ENCODE results near the gene KDM3A. TPM values are rescaled to one million over a fixed set of nuclear protein-coding genes. Genes with fewer than 3 reads are reported as not detected.

The KDM3A gene
- total and polyA plus RNA-seq, 5 donors, result 21.0 to 54.3 (median 42.3) TPM

DNA sequence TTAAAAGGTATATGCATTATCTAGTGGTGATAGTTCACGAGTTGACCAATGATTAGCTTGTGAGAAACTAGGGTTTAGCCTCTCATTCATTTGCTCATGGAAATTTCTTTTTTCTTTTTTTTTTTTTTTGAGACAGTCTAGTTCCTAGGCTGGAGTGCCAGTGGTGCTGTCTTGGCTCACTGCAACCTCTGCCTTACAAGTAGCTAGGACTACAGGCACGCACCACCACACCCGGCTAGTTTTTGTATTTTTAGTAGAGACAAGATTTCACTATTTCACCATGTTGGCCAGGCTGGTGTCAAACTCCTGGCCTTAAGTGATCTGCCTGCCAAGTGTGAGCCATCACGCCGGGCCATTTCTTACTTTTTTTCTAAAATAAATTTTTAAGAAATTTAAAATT lies 14.0 kb downstream of the KDM3A start:
- H3K4me1 ChIP-seq (ENCODE audit: control insufficient read depth, insufficient read depth, low read length), result no peaks in the 10 kb centered on the region
- no peaks in the 10 kb centered on the region for H3K9me3 ChIP-seq (ENCODE audit: control insufficient read depth, low read length)
- H3K27ac ChIP-seq (ENCODE audit: low read length), result no peak overlapping the region
- H3K4me3 ChIP-seq (ENCODE audit: low read length), result no peak overlapping the region
- H3K27me3 ChIP-seq (ENCODE audit: control insufficient read depth, insufficient read depth), result no peaks in the 10 kb centered on the region
- 82% methylated on average over 5 of the region's 5 CpGs for WGBS
- intact Hi-C loops (cut with DNase I), result no loop called here
- peak in 1 of 3 donors; percentile 47 for DNase-seq
- ATAC-seq, result no peak

DNA sequence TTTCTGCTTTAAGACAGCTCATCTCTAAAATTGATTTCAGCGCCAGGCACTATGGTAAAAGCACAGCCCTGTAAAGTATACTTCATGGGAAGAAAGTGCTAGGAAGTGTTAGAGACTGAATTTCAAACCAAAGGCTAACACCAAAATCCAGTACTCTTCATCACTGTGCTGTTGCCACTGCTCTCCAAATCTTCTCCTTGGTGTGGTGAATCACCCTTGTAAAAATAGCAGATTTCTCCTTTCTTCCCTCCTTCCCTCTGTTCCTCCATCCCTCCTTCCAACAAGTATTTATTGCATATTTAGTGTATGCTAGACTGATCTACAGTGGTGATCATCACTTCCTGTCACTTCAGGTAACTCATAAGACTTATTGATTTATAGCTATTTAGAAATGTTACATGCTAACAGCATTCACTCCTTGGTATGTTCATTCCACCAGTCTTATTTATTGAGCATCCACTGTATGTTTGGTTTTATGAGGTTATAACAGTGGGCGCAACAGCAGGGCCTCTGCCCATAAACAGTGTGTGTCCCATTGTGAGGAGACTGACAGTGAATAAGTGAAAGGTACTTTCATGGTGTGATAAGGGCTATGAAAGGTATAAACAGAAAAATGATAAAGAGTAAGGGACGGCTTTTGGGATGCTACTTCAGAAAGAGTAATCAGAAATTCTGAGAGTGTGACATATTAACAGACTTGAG lies 20.0 kb downstream of the KDM3A start:
- Histone ChIP-seq H3K4me1 (ENCODE audit: control insufficient read depth, insufficient read depth, low read length) (peaks cover 3% of the 10 kb centered on the region), H3K4me3 (ENCODE audit: low read length) (no peak overlapping the region), H3K9me3 (ENCODE audit: control insufficient read depth, low read length) (no peaks in the 10 kb centered on the region), H3K27me3 (ENCODE audit: control insufficient read depth, insufficient read depth) (no peaks in the 10 kb centered on the region), H3K27ac (ENCODE audit: low read length) (no peak overlapping the region)
- no peak for DNase-seq
- no peak for ATAC-seq
- intact Hi-C loops (cut with DNase I), result loop anchor here in 1 of 4 donors (2.0 kb wide), 1 partner anchor 14 kb away; no protein-coding TSS in a partner anchor
- WGBS, result 97% methylated on average over 3 of the region's 3 CpGs

DNA sequence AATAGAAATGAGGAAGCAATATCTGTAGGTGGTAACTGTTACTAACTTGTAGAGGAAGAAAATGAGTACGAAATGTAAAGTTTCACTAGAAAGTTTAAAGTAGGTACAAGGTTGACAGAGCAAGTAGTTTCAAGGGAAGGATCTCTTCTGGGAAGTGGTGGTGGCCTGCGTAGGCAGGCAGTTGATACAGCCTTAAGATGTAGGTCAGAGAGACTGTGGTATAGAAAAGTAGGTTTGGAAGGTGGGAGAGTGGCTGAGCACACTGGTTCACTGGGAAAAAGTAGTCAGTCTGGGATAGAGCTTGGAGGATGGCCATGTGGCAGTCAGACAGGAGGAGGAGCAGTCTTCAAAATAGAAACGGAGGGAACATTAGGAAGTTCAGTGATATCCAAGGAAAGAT lies 23.5 kb downstream of the KDM3A start:
- 65% methylated on average over 3 of the region's 3 CpGs for WGBS
- Histone ChIP-seq H3K9me3 (ENCODE audit: control insufficient read depth, low read length) (no peaks in the 10 kb centered on the region), H3K4me1 (ENCODE audit: control insufficient read depth, insufficient read depth, low read length) (peaks cover 3% of the 10 kb centered on the region), H3K27me3 (ENCODE audit: control insufficient read depth, insufficient read depth) (no peaks in the 10 kb centered on the region), H3K27ac (ENCODE audit: low read length) (no peak overlapping the region), H3K4me3 (ENCODE audit: low read length) (no peak overlapping the region)
- ATAC-seq (peak; percentile 69 to 77), DNase-seq (peak; percentile 20 to 79 (median 60))
- intact Hi-C loops (cut with DNase I), result no loop called here

DNA sequence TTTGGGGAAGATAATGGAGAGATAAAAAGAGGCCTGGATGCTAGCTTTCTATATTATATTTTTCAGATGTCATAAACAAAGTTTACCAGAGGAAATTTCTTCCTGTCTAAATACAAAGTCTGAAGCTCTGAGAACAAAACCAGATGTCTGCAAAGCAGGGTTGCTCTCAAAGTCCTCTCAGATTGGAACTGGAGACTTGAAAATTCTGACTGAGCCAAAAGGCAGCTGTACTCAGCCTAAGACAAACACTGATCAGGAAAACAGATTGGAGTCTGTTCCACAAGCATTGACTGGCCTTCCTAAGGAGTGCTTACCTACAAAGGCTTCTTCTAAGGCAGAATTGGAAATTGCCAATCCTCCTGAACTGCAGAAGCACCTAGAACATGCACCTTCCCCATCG lies 25.1 kb downstream of the KDM3A start:
- DNase-seq, result no peak
- Histone ChIP-seq H3K4me3 (ENCODE audit: low read length) (no peak overlapping the region), H3K27me3 (ENCODE audit: control insufficient read depth, insufficient read depth) (no peaks in the 10 kb centered on the region), H3K27ac (ENCODE audit: low read length) (no peak overlapping the region), H3K4me1 (ENCODE audit: control insufficient read depth, insufficient read depth, low read length) (no peaks in the 10 kb centered on the region), H3K9me3 (ENCODE audit: control insufficient read depth, low read length) (no peaks in the 10 kb centered on the region)
- 94% methylated on average over 1 of the region's 1 CpG for WGBS
- ATAC-seq, result no peak
- intact Hi-C loops (cut with DNase I), result no loop called here

DNA sequence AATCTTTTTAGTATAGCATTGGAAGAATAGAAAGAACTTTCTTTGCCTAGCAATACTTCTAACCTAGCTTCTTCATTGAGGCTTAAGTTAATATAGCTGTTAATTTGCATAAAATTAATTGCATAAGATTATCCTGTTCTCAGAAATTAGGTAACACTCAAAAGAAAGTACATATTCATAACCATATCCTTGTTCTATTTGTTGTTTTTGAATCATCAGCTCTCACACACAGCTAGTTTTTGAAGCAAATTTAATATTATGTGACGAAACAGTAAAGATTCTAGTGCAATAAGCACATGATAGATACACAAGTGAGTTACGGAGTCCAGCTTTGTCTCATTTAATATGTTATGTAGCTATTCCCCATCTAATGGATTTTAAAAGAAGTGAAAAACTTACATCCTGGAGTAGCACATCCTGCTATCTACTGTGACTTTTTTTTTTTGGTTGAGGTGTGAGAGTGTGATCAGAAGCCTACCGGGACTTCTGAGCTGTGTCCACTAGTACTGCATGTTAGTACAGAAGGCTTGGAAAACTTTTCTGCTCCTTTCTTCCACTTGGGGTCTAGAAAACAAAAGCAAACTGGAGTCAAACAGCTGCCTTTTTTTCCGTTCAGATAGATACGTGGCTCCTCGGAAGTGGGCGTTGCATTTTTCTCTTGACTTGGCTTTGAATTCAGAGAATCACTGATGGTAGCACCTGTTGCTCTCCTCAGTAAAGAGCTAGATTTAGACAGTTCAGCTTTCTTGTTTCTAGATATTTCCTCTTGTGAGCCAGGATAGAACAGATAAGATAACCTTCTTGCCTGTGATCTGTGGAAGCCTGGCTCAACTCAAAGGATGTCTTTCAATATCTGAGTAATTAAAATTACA lies 27.2 kb downstream of the KDM3A start:
- Histone ChIP-seq H3K4me3 (ENCODE audit: low read length) (no peak overlapping the region), H3K27me3 (ENCODE audit: control insufficient read depth, insufficient read depth) (no peaks in the 10 kb centered on the region), H3K4me1 (ENCODE audit: control insufficient read depth, insufficient read depth, low read length) (no peaks in the 10 kb centered on the region), H3K27ac (ENCODE audit: low read length) (no peak overlapping the region), H3K9me3 (ENCODE audit: control insufficient read depth, low read length) (no peaks in the 10 kb centered on the region)
- intact Hi-C loops (cut with DNase I), result no loop called here
- WGBS, result 63% methylated on average over 7 of the region's 7 CpGs
- ATAC-seq (peak in 1 of 2 donors; percentile 45), DNase-seq (no peak)

DNA sequence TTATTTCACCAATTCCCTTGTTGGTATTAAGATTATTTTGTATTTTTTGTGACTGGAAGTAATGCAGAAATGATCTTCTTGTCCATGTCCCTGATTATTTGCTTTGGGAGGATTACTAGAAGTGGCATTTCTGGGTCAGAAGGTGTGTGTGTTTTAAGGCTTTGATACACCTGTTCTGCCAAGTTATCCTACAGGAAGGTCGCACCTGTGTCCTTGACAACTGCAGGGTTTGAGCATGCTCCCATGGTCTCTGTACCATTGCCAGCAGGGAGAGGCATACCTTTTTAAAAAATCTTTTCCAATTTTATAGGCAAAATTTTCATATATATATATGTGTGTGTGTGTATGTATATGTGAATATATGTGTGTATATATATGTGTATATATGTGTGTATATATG lies 29.7 kb downstream of the KDM3A start:
- H3K9me3 ChIP-seq (ENCODE audit: control insufficient read depth, low read length), result no peaks in the 10 kb centered on the region
- 93% methylated on average over 1 of the region's 1 CpG for WGBS
- DNase-seq, result no peak
- no peaks in the 10 kb centered on the region for H3K27me3 ChIP-seq (ENCODE audit: control insufficient read depth, insufficient read depth)
- H3K27ac ChIP-seq (ENCODE audit: low read length), result no peak overlapping the region
- no peak overlapping the region for H3K4me3 ChIP-seq (ENCODE audit: low read length)
- intact Hi-C loops (cut with DNase I), result no loop called here
- no peak for ATAC-seq
- peaks cover 3% of the 10 kb centered on the region for H3K4me1 ChIP-seq (ENCODE audit: control insufficient read depth, insufficient read depth, low read length)

DNA sequence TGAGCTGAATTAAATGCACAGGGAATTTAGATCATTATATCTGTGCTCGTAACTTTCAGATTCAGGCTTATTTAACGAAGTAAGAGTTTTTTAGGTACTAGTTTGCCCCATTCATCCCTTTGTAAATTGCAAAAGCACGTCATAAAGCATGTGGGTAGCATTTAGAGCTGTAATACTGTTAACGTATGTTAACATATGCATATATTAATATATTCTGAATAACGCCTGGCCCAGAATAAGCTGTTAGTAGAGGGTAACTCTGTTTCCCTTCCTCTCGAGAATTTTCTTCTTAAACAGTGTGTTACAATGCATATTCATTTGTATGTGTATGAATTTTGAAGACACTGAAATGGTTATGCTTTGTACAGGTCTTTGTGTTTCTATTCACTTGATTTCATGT lies 30.5 kb downstream of the KDM3A start:
- Histone ChIP-seq H3K9me3 (ENCODE audit: control insufficient read depth, low read length) (no peaks in the 10 kb centered on the region), H3K4me1 (ENCODE audit: control insufficient read depth, insufficient read depth, low read length) (peaks cover 3% of the 10 kb centered on the region), H3K27ac (ENCODE audit: low read length) (no peak overlapping the region), H3K27me3 (ENCODE audit: control insufficient read depth, insufficient read depth) (no peaks in the 10 kb centered on the region), H3K4me3 (ENCODE audit: low read length) (no peak overlapping the region)
- no peak for ATAC-seq
- no peak for DNase-seq
- intact Hi-C loops (cut with DNase I), result no loop called here
- 94% methylated on average over 6 of the region's 6 CpGs for WGBS

DNA sequence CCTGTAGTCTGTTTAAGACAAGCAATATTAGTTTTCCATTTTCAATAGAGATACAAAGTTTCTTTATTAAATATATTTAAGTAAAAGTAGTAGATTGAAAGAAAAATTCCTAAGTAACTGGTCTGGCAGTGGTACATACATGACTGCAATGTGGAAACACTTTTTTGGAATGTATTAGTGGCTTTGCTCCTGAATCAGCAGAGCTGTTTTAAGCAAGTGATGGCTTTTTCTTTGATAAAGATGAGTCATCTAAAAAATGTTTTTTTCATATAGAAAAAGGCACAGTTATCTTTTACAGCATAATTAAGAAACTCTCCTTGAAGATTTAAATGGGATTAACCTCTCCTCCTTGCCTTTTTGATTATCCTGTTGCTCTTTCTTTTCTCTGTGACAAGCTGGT lies 34.9 kb downstream of the KDM3A start:
- no peaks in the 10 kb centered on the region for H3K9me3 ChIP-seq (ENCODE audit: control insufficient read depth, low read length)
- intact Hi-C loops (cut with DNase I), result no loop called here
- H3K4me3 ChIP-seq (ENCODE audit: low read length), result no peak overlapping the region
- ATAC-seq, result no peak
- no peak overlapping the region for H3K27ac ChIP-seq (ENCODE audit: low read length)
- H3K27me3 ChIP-seq (ENCODE audit: control insufficient read depth, insufficient read depth), result no peaks in the 10 kb centered on the region
- DNase-seq, result no peak
- H3K4me1 ChIP-seq (ENCODE audit: control insufficient read depth, insufficient read depth, low read length), result peaks cover 6% of the 10 kb centered on the region

DNA sequence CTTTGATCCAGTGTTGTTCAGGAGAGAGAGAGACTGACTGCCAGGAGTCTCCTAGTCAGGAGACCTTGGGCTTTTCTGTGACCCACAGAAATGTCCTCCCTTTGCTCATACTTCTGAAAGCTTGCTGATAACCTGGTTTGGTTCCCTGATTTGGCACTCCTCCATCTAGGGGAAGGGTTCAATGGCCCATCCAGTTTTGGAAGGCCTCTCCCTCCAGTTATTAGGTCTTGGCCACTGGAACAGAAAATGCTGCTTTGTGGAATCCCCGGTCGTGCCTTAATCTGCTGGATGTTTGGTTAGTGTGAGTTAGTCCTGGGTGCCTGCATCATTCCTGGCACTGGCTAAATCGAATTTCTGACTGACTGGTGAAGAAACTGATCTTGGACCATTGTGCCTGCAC lies 35.7 kb downstream of the KDM3A start:
- no peaks in the 10 kb centered on the region for H3K27me3 ChIP-seq (ENCODE audit: control insufficient read depth, insufficient read depth)
- H3K9me3 ChIP-seq (ENCODE audit: control insufficient read depth, low read length), result no peaks in the 10 kb centered on the region
- peaks cover 6% of the 10 kb centered on the region for H3K4me1 ChIP-seq (ENCODE audit: control insufficient read depth, insufficient read depth, low read length)
- intact Hi-C loops (cut with DNase I), result no loop called here
- DNase-seq (no peak), ATAC-seq (peak in 1 of 2 donors; percentile 10)
- WGBS, result 55% methylated on average over 3 of the region's 3 CpGs
- no peak overlapping the region for H3K4me3 ChIP-seq (ENCODE audit: low read length)
- peak overlapping the region; percentile 75 for H3K27ac ChIP-seq (ENCODE audit: low read length)

DNA sequence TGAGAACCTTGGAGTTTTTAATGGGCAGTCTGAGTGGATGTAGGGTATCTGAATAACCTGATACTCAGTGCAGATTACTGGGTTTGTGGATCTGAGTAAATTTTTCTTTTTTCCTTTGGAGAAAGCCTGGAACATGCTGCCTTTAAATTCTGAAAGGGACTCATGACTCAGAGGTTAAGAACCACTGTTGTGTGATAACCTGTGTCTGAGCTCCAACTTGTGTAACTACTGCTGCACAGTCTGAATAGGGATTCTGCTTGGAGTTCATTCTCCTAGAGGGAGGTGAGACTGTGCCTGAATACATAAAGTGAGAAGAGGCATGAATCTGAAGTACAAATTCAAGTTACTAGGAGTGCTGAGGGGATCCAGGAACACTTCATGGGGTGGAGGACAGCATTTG lies 36.2 kb downstream of the KDM3A start:
- peak; percentile 67 to 76 for ATAC-seq
- H3K27ac ChIP-seq (ENCODE audit: low read length), result peak overlapping the region; percentile 75
- H3K9me3 ChIP-seq (ENCODE audit: control insufficient read depth, low read length), result no peaks in the 10 kb centered on the region
- DNase-seq, result no peak
- no peaks in the 10 kb centered on the region for H3K27me3 ChIP-seq (ENCODE audit: control insufficient read depth, insufficient read depth)
- intact Hi-C loops (cut with DNase I), result no loop called here
- H3K4me3 ChIP-seq (ENCODE audit: low read length), result no peak overlapping the region
- peaks cover 6% of the 10 kb centered on the region for H3K4me1 ChIP-seq (ENCODE audit: control insufficient read depth, insufficient read depth, low read length)

DNA sequence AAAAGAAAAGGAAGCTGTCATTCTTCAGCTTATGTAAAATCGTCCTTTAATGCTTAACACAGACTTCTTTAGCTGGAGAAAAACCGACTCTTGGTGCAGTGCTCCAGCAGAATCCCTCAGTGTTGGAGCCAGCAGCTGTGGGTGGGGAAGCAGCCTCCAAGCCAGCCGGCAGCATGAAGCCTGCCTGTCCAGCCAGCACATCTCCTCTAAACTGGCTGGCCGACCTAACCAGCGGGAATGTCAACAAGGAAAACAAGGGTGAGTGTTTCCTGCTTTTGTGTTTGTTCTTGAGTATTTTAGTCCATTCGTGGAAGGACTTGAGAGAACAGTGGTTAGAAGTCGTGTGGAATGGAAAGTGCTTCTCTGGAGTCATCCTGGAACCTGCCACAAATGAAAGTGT lies 38.9 kb downstream of the KDM3A start:
- DNase-seq (peak; percentile 54 to 90 (median 79)), ATAC-seq (peak; percentile 81)
- intact Hi-C loops (cut with DNase I), result no loop called here
- Histone ChIP-seq H3K9me3 (ENCODE audit: control insufficient read depth, low read length) (no peaks in the 10 kb centered on the region), H3K27ac (ENCODE audit: low read length) (no peak overlapping the region), H3K27me3 (ENCODE audit: control insufficient read depth, insufficient read depth) (no peaks in the 10 kb centered on the region), H3K4me1 (ENCODE audit: control insufficient read depth, insufficient read depth, low read length) (peaks cover 18% of the 10 kb centered on the region), H3K4me3 (ENCODE audit: low read length) (no peak overlapping the region)
- 43% methylated on average over 7 of the region's 7 CpGs for WGBS
